Calu3 (cell line): ENCODE results near the gene NPR2. TPM values are rescaled to one million over a fixed set of nuclear protein-coding genes. Genes with fewer than 3 reads are reported as not detected.

Experiments used
- BruUV-seq: library from RNA; stranded (reverse); fragments of 400-500 nt; replicated peaks from 2 replicates; lab custom pipeline; 2021; lab: Mats Ljungman, UMichigan
- CTCF ChIA-PET: fragments of 300-600 bp; sonication (Branson Sonifier 250); formaldehyde crosslinking; loops from one replicate; lab custom pipeline; 2022; ENCODE audit warnings: antibody characterized with exemption; lab: Charles Lee
- DNase-seq: peaks from one replicate; pipeline ENCODE4 v3.0.0; 2022
- H3K27ac Mint-ChIP-seq: one replicate; pipeline ENCODE4 v1.8.0; 2022; ENCODE audit warnings: mixed read lengths; ENCODE audit not compliant: unreplicated experiment
- H3K27me3 Mint-ChIP-seq: one replicate; pipeline ENCODE4 v1.8.0; 2022; ENCODE audit warnings: mixed read lengths; ENCODE audit not compliant: unreplicated experiment
- H3K36me3 Mint-ChIP-seq: one replicate; pipeline ENCODE4 v1.8.0; 2022; ENCODE audit warnings: mild to moderate bottlenecking, moderate library complexity, mixed read lengths; ENCODE audit not compliant: insufficient read depth, unreplicated experiment
- H3K4me1 Mint-ChIP-seq: one replicate; pipeline ENCODE4 v1.8.0; 2022; ENCODE audit warnings: mild to moderate bottlenecking, low read depth, mixed read lengths; ENCODE audit not compliant: unreplicated experiment
- H3K4me3 Mint-ChIP-seq: one replicate; pipeline ENCODE4 v1.8.0; 2022; ENCODE audit warnings: mild to moderate bottlenecking, low read depth, moderate library complexity, mixed read lengths; ENCODE audit not compliant: unreplicated experiment
- H3K9me3 Mint-ChIP-seq: one replicate; pipeline ENCODE4 v1.8.0; 2022; ENCODE audit warnings: low read depth, mixed read lengths; ENCODE audit not compliant: unreplicated experiment
- CTCF ChIP-seq: fragments of 200-600 bp; IDR thresholded peaks from one replicate; pipeline ENCODE4 v1.8.0; 2022; ENCODE audit warnings: antibody characterized with exemption; ENCODE audit not compliant: unreplicated experiment
- intact Hi-C: fragments of 100-400 bp; cut with micrococcal nuclease; formaldehyde crosslinking; loops from one replicate; pipeline ENCODE4 v1.10.0; 2022; ENCODE audit not compliant: unreplicated experiment
- total RNA-seq: library from RNA; stranded (reverse); gene quantifications from 2 replicates; pipeline ENCODE4 v1.2.3, GENCODE V29; 2022

The NPR2 gene
- total RNA-seq, 1 experiment from 2014 or later: 19.2 TPM

DNA sequence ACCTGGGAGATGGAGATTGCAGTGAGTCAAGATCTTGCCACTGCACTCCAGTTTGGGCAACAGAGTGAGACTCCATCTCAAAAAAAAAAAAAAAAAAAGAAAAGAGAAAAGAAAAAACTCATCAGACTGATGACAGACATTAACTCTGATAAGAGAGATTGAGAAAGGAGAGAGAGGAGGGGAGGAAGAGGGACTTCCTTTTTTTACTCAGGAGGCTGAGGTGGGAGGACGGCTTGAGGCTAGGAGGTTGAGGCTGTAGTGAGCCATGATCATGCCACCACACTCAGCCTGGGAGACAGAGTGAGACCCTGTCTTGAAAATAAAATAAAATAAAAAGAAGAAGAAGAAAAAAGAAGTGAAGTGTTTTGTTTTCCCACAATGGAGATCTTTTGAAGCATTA is 27.6 kb upstream of the NPR2 start:
- H3K4me1 Mint-ChIP-seq: peaks cover 30% of the 10 kb centered on the region
- intact Hi-C loops: no loop called here
- BruUV-seq: no TSS peak
- no peaks in the 10 kb centered on the region for H3K27me3 Mint-ChIP-seq
- CTCF ChIA-PET: no interaction called here
- H3K4me3 Mint-ChIP-seq: no peak overlapping the region
- H3K27ac Mint-ChIP-seq: no peak overlapping the region
- DNase-seq: no peak
- no peaks in the 10 kb centered on the region for H3K9me3 Mint-ChIP-seq
- peaks cover 21% of the 10 kb centered on the region for H3K36me3 Mint-ChIP-seq
- no peak for TF ChIP-seq CTCF

DNA sequence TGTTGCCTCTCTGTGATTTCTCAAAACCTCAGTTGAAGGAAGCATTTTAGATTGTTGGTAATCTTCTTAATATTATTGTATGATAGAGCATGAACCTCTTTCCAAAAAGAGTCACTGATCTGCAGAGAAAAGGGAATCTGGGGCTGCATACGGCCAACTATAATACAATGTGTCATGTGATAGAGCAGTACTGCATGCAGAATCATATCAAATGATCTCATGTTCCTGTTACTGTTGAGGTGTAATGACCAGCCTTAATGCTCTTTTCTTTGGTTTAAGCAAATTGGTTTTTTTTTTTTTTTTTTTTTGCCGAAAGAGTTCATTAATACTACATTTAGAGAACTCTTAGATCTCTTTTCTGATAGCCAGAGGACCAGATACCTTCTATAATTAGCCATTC is 24.4 kb upstream of the NPR2 start:
- no peak overlapping the region for H3K4me3 Mint-ChIP-seq
- H3K4me1 Mint-ChIP-seq: peaks cover 3% of the 10 kb centered on the region
- no peaks in the 10 kb centered on the region for H3K27me3 Mint-ChIP-seq
- H3K9me3 Mint-ChIP-seq: no peaks in the 10 kb centered on the region
- no TSS peak for BruUV-seq
- intact Hi-C loops: no loop called here
- no peak for DNase-seq
- CTCF ChIA-PET: no interaction called here
- H3K27ac Mint-ChIP-seq: no peak overlapping the region
- TF ChIP-seq CTCF: no peak
- H3K36me3 Mint-ChIP-seq: peaks cover 1% of the 10 kb centered on the region

DNA sequence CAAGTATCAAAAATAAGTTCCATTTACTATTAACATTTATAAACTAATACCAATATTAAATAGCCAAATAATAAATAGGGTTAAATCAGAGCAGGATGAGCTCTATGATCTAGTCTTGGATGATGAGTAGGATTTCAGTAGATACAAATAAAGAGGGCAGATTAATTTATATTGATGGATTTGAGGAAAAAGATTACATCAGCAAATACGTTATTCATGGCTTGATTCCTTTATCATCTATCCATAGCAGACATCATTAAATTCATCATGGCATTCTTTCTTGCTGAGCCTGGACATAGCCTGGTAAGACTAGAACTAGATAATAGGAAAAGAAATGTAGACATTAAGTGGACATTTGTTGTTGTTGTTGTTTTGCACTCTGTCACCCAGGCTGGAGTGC is 23.9 kb upstream of the NPR2 start:
- no peaks in the 10 kb centered on the region for H3K36me3 Mint-ChIP-seq
- no peak for DNase-seq
- no peaks in the 10 kb centered on the region for H3K4me1 Mint-ChIP-seq
- no peaks in the 10 kb centered on the region for H3K27me3 Mint-ChIP-seq
- no peaks in the 10 kb centered on the region for H3K9me3 Mint-ChIP-seq
- H3K4me3 Mint-ChIP-seq: no peak overlapping the region
- BruUV-seq: no TSS peak
- H3K27ac Mint-ChIP-seq: no peak overlapping the region
- CTCF ChIA-PET: no interaction called here
- TF ChIP-seq CTCF: no peak
- intact Hi-C loops: no loop called here

GRCh38 chr9:35769763-35770162 is 21.6 kb upstream of the NPR2 start:
- DNase-seq: no peak
- no TSS peak for BruUV-seq
- intact Hi-C loops: no loop called here
- no peak overlapping the region for H3K27ac Mint-ChIP-seq
- H3K9me3 Mint-ChIP-seq: no peaks in the 10 kb centered on the region
- H3K36me3 Mint-ChIP-seq: no peaks in the 10 kb centered on the region
- H3K27me3 Mint-ChIP-seq: no peaks in the 10 kb centered on the region
- CTCF ChIA-PET: no interaction called here
- H3K4me1 Mint-ChIP-seq: peaks cover 1% of the 10 kb centered on the region
- H3K4me3 Mint-ChIP-seq: no peak overlapping the region
- TF ChIP-seq CTCF: no peak
